ENCODE measurements around the gene SLC25A29.

The SLC25A29 gene

DNA sequence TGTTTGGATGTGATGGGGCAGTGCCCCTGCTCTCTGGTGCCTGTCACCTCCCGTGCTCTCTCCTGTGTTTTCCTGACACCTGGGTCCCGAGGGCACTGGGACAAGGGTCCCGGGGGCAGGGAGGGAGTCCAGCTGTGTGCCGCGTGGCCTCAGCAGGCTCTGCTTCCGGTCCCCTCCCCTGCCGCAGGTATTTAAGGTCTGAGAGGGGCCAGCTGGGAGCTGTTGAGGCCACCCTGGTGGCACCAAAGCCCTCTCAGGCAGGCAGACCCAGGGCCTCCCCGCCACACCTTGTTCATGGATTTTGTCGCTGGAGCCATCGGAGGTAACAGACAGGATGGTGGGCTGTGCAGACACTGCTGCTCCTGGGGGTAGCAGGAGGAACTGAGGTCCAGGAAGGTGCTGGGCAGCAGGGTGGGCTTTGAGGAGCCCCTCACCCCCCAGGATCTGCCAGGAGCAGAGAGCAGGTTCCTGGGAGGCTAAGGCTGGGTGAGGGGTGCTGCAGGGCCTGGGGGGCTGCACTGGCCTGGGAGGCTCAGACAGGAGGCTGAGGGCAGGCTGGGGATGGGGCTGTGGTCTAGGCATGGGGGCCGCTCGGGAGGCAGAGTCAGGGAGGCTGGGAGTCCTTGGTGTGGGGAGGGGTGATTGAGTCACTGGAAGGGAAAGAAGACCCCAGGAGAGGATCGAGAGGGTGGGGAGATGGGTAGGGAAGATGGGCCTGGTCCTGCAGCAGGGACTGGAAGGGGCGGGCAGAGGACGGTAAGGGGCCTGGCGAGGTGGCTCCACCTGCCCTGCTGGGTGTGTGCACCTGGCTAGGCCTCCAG is 17.1 kb upstream of the SLC25A29 start, which contains the start of gene SLC25A47:
Gene SLC25A47, plus strand, starts transcription at position 219 of the 821 bp plus-strand sequence. Its CDS starts 76 bp downstream, at position 295.
- H3K27ac ChIP-seq (ENCODE audit: low read depth, low read length), result no peak within 1 kb of the TSS
- no peak within 1 kb of the TSS for H3K9ac ChIP-seq (ENCODE audit: low read length in 5 of 5)
- H3K4me3 ChIP-seq (ENCODE audit: low read depth in 1 of 5, low read length in 5 of 5), result no peak within 1 kb of the TSS
- H3K36me3 ChIP-seq (ENCODE audit: control insufficient read depth in 5 of 5, insufficient read depth in 5 of 5, low read length in 5 of 5), result no peaks in the 10 kb centered on the region
- no peaks in the 10 kb centered on the region for H3K27me3 ChIP-seq (ENCODE audit: control insufficient read depth in 5 of 5, insufficient read depth in 4 of 5, low read length in 5 of 5)
- H3K9me3 ChIP-seq (ENCODE audit: control insufficient read depth in 5 of 5, low read length in 5 of 5), result no peaks in the 10 kb centered on the region
- H3K4me1 ChIP-seq (ENCODE audit: control insufficient read depth in 5 of 5, insufficient read depth in 5 of 5, low read length in 5 of 5), result peaks cover 0 to 3% (median 3%) of the 10 kb centered on the region in 5 donors

DNA sequence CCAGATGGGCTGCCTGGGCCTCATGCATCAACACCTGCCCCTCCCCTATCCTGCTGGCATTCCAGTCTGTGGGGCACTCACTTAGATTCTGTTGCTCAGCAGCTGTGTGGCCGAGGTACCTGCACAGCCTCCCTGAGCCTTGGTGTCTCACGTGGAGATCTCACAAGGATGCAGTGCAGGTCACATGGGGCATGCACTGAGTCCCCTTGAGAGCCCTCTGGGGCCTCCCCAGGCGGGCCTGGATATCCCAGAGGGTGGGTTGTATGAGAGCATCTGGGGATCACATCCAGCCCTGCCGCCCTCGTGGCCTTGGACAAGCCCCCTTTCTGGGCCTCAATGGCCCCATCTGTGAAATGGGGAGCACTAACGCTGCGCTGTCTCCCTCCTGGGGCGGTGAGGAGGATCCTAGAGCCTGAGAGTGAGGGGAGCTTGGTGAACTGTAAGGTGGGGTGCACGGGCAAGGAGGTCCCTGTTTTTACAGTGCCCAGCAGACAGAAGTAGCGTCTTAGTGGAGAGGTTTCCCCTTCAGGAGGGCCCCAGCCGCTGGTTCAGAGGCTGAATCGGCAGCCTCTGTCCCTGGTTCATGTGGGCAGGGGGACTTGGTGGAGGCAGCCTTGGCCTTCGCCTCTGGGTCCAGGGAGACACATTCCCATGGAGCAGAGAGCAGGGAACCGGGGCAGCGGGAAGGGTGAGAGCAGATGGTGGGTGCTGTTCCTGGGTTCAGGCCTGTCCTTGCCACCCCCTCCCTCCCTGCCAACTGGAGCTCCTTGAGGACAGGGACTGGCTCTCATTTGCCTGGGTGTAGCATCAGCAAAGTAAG is 16.1 kb upstream of the SLC25A29 start:
- Histone ChIP-seq H3K27ac (ENCODE audit: low read depth, low read length) (no peak overlapping the region), H3K4me3 (ENCODE audit: low read depth in 1 of 5, low read length in 5 of 5) (no peak overlapping the region), H3K36me3 (ENCODE audit: control insufficient read depth in 5 of 5, insufficient read depth in 5 of 5, low read length in 5 of 5) (no peaks in the 10 kb centered on the region), H3K4me1 (ENCODE audit: control insufficient read depth in 5 of 5, insufficient read depth in 5 of 5, low read length in 5 of 5) (peaks cover 0 to 13% (median 10%) of the 10 kb centered on the region in 5 donors), H3K9ac (ENCODE audit: low read length in 5 of 5) (no peak overlapping the region), H3K27me3 (ENCODE audit: control insufficient read depth in 5 of 5, insufficient read depth in 4 of 5, low read length in 5 of 5) (no peaks in the 10 kb centered on the region), H3K9me3 (ENCODE audit: control insufficient read depth in 5 of 5, low read length in 5 of 5) (no peaks in the 10 kb centered on the region)

GRCh38 chr14:100321473-100322137 is 15.4 kb upstream of the SLC25A29 start:
- no peaks in the 10 kb centered on the region for H3K27me3 ChIP-seq (ENCODE audit: control insufficient read depth in 5 of 5, insufficient read depth in 4 of 5, low read length in 5 of 5)
- H3K36me3 ChIP-seq (ENCODE audit: control insufficient read depth in 5 of 5, insufficient read depth in 5 of 5, low read length in 5 of 5), result no peaks in the 10 kb centered on the region
- no peak overlapping the region for H3K4me3 ChIP-seq (ENCODE audit: low read depth in 1 of 5, low read length in 5 of 5)
- peaks cover 0 to 13% (median 10%) of the 10 kb centered on the region in 5 donors for H3K4me1 ChIP-seq (ENCODE audit: control insufficient read depth in 5 of 5, insufficient read depth in 5 of 5, low read length in 5 of 5)
- H3K9ac ChIP-seq (ENCODE audit: low read length in 5 of 5), result no peak overlapping the region
- H3K27ac ChIP-seq (ENCODE audit: low read depth, low read length), result no peak overlapping the region
- H3K9me3 ChIP-seq (ENCODE audit: control insufficient read depth in 5 of 5, low read length in 5 of 5), result no peaks in the 10 kb centered on the region

- no peaks in the 10 kb centered on the region for H3K36me3 ChIP-seq (ENCODE audit: control insufficient read depth in 5 of 5, insufficient read depth in 5 of 5, low read length in 5 of 5)
- no peak overlapping the region for H3K27ac ChIP-seq (ENCODE audit: low read depth, low read length)
- no peak overlapping the region for H3K4me3 ChIP-seq (ENCODE audit: low read depth in 1 of 5, low read length in 5 of 5)
- no peak overlapping the region for H3K9ac ChIP-seq (ENCODE audit: low read length in 5 of 5)
- peaks cover 0 to under 1% (median 0%) of the 10 kb centered on the region in 5 donors for H3K9me3 ChIP-seq (ENCODE audit: control insufficient read depth in 5 of 5, low read length in 5 of 5)
- peaks cover 0 to under 1% (median 0%) of the 10 kb centered on the region in 5 donors for H3K27me3 ChIP-seq (ENCODE audit: control insufficient read depth in 5 of 5, insufficient read depth in 4 of 5, low read length in 5 of 5)
- H3K4me1 ChIP-seq (ENCODE audit: control insufficient read depth in 5 of 5, insufficient read depth in 5 of 5, low read length in 5 of 5), result peaks cover 0 to 13% (median 10%) of the 10 kb centered on the region in 5 donors
Observed at GRCh38 chr14:100320157-100320856, 14.1 kb upstream of the SLC25A29 start.

GRCh38 chr14:100317912-100318808 is 11.9 kb upstream of the SLC25A29 start:
- no peak overlapping the region for H3K27ac ChIP-seq (ENCODE audit: low read depth, low read length)
- H3K27me3 ChIP-seq (ENCODE audit: control insufficient read depth in 5 of 5, insufficient read depth in 4 of 5, low read length in 5 of 5), result peaks cover 0 to 4% (median 0%) of the 10 kb centered on the region in 5 donors
- no peaks in the 10 kb centered on the region for H3K36me3 ChIP-seq (ENCODE audit: control insufficient read depth in 5 of 5, insufficient read depth in 5 of 5, low read length in 5 of 5)
- H3K4me1 ChIP-seq (ENCODE audit: control insufficient read depth in 5 of 5, insufficient read depth in 5 of 5, low read length in 5 of 5), result peaks cover 0 to 13% (median 10%) of the 10 kb centered on the region in 5 donors
- peak overlapping the region; percentile 55 to 74 (median 69) for H3K4me3 ChIP-seq (ENCODE audit: low read depth in 1 of 5, low read length in 5 of 5)
- H3K9me3 ChIP-seq (ENCODE audit: control insufficient read depth in 5 of 5, low read length in 5 of 5), result peaks cover 0 to 2% (median 0%) of the 10 kb centered on the region in 5 donors
- H3K9ac ChIP-seq (ENCODE audit: low read length in 5 of 5), result peak overlapping the region in 4 of 5 donors; percentile 28 to 71 (median 46)

DNA sequence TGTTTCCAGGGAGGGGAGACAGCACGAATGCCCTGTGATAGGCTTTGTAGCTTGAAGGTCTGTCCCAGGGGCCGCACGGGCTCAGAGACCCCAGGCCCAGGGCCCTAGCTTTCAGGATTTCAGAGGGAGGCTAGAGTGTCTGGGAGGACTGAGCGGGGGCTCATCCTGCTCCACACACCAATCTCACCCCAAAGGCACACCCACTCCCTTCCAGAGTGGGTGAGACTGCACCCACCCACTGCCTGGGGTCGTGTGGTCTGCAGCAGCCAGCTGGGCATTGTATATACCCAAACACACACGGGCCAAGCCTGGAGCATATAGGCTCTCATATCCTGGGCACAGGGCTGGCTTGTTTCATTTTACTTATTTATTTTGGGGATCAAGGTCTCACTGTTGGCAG is 11.1 kb upstream of the SLC25A29 start:
- peaks cover 0 to 5% (median 2%) of the 10 kb centered on the region in 5 donors for H3K27me3 ChIP-seq (ENCODE audit: control insufficient read depth in 5 of 5, insufficient read depth in 4 of 5, low read length in 5 of 5)
- H3K4me1 ChIP-seq (ENCODE audit: control insufficient read depth in 5 of 5, insufficient read depth in 5 of 5, low read length in 5 of 5), result peaks cover 0 to 17% (median 12%) of the 10 kb centered on the region in 5 donors
- peaks cover 0 to 2% (median 0%) of the 10 kb centered on the region in 5 donors for H3K9me3 ChIP-seq (ENCODE audit: control insufficient read depth in 5 of 5, low read length in 5 of 5)
- H3K36me3 ChIP-seq (ENCODE audit: control insufficient read depth in 5 of 5, insufficient read depth in 5 of 5, low read length in 5 of 5), result no peaks in the 10 kb centered on the region
- peak overlapping the region in 2 of 5 donors; percentile 12 to 71 for H3K9ac ChIP-seq (ENCODE audit: low read length in 5 of 5)
- peak overlapping the region in 2 of 5 donors; percentile 72 to 74 for H3K4me3 ChIP-seq (ENCODE audit: low read depth in 1 of 5, low read length in 5 of 5)
- no peak overlapping the region for H3K27ac ChIP-seq (ENCODE audit: low read depth, low read length)

- H3K4me3 ChIP-seq (ENCODE audit: low read depth in 1 of 5, low read length in 5 of 5), result no peak overlapping the region
- no peak overlapping the region for H3K9ac ChIP-seq (ENCODE audit: low read length in 5 of 5)
- H3K36me3 ChIP-seq (ENCODE audit: control insufficient read depth in 5 of 5, insufficient read depth in 5 of 5, low read length in 5 of 5), result no peaks in the 10 kb centered on the region
- H3K9me3 ChIP-seq (ENCODE audit: control insufficient read depth in 5 of 5, low read length in 5 of 5), result peaks cover 0 to 2% (median 0%) of the 10 kb centered on the region in 5 donors
- peaks cover 0 to 5% (median 3%) of the 10 kb centered on the region in 5 donors for H3K27me3 ChIP-seq (ENCODE audit: control insufficient read depth in 5 of 5, insufficient read depth in 4 of 5, low read length in 5 of 5)
- peaks cover 0 to 20% (median 12%) of the 10 kb centered on the region in 5 donors for H3K4me1 ChIP-seq (ENCODE audit: control insufficient read depth in 5 of 5, insufficient read depth in 5 of 5, low read length in 5 of 5)
- no peak overlapping the region for H3K27ac ChIP-seq (ENCODE audit: low read depth, low read length)
Observed at GRCh38 chr14:100314724-100315123, 8.5 kb upstream of the SLC25A29 start.

- Histone ChIP-seq H3K4me3 (ENCODE audit: low read depth in 1 of 5, low read length in 5 of 5) (no peak overlapping the region), H3K36me3 (ENCODE audit: control insufficient read depth in 5 of 5, insufficient read depth in 5 of 5, low read length in 5 of 5) (no peaks in the 10 kb centered on the region), H3K9ac (ENCODE audit: low read length in 5 of 5) (no peak overlapping the region), H3K4me1 (ENCODE audit: control insufficient read depth in 5 of 5, insufficient read depth in 5 of 5, low read length in 5 of 5) (peaks cover 3 to 31% (median 17%) of the 10 kb centered on the region in 5 donors), H3K27ac (ENCODE audit: low read depth, low read length) (no peak overlapping the region), H3K27me3 (ENCODE audit: control insufficient read depth in 5 of 5, insufficient read depth in 4 of 5, low read length in 5 of 5) (peaks cover 0 to 5% (median 3%) of the 10 kb centered on the region in 5 donors), H3K9me3 (ENCODE audit: control insufficient read depth in 5 of 5, low read length in 5 of 5) (peaks cover 0 to 2% (median 0%) of the 10 kb centered on the region in 5 donors)
Observed at GRCh38 chr14:100313464-100314230, 7.4 kb upstream of the SLC25A29 start.

Data from subcutaneous abdominal adipose tissue (tissue), 5 donors.